Glutamatergic neuron (in vitro differentiated cells): ENCODE measurements around the gene FHOD3. TPM values are rescaled to one million over a fixed set of nuclear protein-coding genes. Genes with fewer than 3 reads are reported as not detected.

Experiments
- DNase-seq: peaks from one replicate; pipeline ENCODE4 v3.0.0; 2022
- H3K27ac Mint-ChIP-seq: one replicate; pipeline ENCODE4 v1.8.0; 2020; ENCODE audit warnings: mild to moderate bottlenecking, mixed read lengths, inconsistent platforms; ENCODE audit not compliant: unreplicated experiment
- H3K27me3 Mint-ChIP-seq: one replicate; pipeline ENCODE4 v1.8.0; 2020; ENCODE audit warnings: mild to moderate bottlenecking, moderate library complexity, mixed read lengths, inconsistent platforms; ENCODE audit not compliant: unreplicated experiment
- H3K36me3 Mint-ChIP-seq: one replicate; pipeline ENCODE4 v1.8.0; 2020; ENCODE audit warnings: mild to moderate bottlenecking, mixed read lengths, inconsistent platforms; ENCODE audit not compliant: unreplicated experiment
- H3K4me1 Mint-ChIP-seq: one replicate; pipeline ENCODE4 v1.8.0; 2020; ENCODE audit warnings: mild to moderate bottlenecking, low read depth, mixed read lengths, inconsistent platforms; ENCODE audit not compliant: unreplicated experiment
- H3K4me3 Mint-ChIP-seq: one replicate; pipeline ENCODE4 v1.8.0; 2020; ENCODE audit warnings: mild to moderate bottlenecking, mixed read lengths, inconsistent platforms; ENCODE audit not compliant: unreplicated experiment
- H3K9me3 Mint-ChIP-seq: one replicate; pipeline ENCODE4 v1.8.0; 2020; ENCODE audit warnings: mild to moderate bottlenecking, moderate library complexity, mixed read lengths, inconsistent platforms; ENCODE audit not compliant: unreplicated experiment
- total RNA-seq: library from RNA; stranded (reverse); fragmentation: NEBNext Ultra II Directional; extraction: Animal tissue kit (Norgen Biotek cat#: 25700); gene quantifications from one replicate; pipeline ENCODE4 v1.2.1, GENCODE V29; 2021; ENCODE audit not compliant: unreplicated experiment
- TF ChIP-seq, protein P1 (sequence below): fragments of 200-600 bp; sonication (generic); IDR thresholded peaks from one replicate; pipeline ENCODE4 v1.5.0; 2021; ENCODE audit not compliant: partially characterized antibody, unreplicated experiment

Gene FHOD3
- total RNA-seq, 1 donor from 2014 or later: 21.2 TPM

DNA sequence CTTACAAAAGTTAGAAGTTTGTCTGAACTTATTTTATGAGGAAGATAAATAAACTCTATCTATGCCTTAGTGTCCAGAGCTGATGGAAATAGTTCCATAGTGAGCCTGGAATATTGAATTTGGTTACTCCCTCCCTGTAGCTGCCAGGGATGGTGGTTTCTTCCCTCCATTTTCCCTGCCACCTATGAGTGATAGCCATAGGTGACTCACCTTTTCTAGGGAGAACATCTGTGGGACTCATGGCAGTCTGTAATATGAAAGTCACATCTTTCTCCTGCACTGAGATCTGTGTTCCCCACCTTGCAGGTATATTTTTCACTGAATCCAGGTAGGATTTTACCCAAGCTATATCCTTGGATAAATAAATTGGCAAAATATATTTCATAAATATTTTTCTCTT is 382.5 kb downstream of the FHOD3 start:
- DNase-seq: no peak
- Mint-ChIP-seq H3K27me3 (no peaks in the 10 kb centered on the region), H3K4me3 (no peak overlapping the region), H3K27ac (no peak overlapping the region), H3K9me3 (peaks cover 4% of the 10 kb centered on the region), H3K36me3 (peaks cover 16% of the 10 kb centered on the region), H3K4me1 (peaks cover 3% of the 10 kb centered on the region)
- TF ChIP-seq, protein P1, sequence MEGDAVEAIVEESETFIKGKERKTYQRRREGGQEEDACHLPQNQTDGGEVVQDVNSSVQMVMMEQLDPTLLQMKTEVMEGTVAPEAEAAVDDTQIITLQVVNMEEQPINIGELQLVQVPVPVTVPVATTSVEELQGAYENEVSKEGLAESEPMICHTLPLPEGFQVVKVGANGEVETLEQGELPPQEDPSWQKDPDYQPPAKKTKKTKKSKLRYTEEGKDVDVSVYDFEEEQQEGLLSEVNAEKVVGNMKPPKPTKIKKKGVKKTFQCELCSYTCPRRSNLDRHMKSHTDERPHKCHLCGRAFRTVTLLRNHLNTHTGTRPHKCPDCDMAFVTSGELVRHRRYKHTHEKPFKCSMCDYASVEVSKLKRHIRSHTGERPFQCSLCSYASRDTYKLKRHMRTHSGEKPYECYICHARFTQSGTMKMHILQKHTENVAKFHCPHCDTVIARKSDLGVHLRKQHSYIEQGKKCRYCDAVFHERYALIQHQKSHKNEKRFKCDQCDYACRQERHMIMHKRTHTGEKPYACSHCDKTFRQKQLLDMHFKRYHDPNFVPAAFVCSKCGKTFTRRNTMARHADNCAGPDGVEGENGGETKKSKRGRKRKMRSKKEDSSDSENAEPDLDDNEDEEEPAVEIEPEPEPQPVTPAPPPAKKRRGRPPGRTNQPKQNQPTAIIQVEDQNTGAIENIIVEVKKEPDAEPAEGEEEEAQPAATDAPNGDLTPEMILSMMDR: no peak

DNA sequence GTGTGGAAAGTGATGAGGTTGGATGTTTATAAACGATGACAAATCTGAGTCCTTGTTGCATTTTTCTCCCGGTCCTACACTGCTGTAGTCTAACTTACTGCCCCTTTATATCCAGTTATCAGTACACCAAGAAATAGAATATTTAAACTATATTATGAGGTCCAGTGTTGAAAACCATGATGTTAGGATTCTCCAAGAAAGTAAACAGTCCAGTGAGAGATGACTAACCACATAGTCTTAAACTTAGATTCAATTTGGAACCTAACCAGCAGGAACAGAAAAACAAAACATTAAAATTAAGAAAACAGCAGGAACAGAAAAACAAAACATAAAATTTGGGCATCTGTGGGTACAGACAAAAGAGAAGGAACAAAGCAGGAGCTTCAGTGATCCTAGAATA is 388.1 kb downstream of the FHOD3 start:
- DNase-seq: no peak
- peaks cover 6% of the 10 kb centered on the region for H3K36me3 Mint-ChIP-seq
- H3K4me1 Mint-ChIP-seq: peaks cover 3% of the 10 kb centered on the region
- H3K4me3 Mint-ChIP-seq: no peak overlapping the region
- H3K27me3 Mint-ChIP-seq: no peaks in the 10 kb centered on the region
- H3K27ac Mint-ChIP-seq: no peak overlapping the region
- TF ChIP-seq, protein P1: no peak
- H3K9me3 Mint-ChIP-seq: no peaks in the 10 kb centered on the region

DNA sequence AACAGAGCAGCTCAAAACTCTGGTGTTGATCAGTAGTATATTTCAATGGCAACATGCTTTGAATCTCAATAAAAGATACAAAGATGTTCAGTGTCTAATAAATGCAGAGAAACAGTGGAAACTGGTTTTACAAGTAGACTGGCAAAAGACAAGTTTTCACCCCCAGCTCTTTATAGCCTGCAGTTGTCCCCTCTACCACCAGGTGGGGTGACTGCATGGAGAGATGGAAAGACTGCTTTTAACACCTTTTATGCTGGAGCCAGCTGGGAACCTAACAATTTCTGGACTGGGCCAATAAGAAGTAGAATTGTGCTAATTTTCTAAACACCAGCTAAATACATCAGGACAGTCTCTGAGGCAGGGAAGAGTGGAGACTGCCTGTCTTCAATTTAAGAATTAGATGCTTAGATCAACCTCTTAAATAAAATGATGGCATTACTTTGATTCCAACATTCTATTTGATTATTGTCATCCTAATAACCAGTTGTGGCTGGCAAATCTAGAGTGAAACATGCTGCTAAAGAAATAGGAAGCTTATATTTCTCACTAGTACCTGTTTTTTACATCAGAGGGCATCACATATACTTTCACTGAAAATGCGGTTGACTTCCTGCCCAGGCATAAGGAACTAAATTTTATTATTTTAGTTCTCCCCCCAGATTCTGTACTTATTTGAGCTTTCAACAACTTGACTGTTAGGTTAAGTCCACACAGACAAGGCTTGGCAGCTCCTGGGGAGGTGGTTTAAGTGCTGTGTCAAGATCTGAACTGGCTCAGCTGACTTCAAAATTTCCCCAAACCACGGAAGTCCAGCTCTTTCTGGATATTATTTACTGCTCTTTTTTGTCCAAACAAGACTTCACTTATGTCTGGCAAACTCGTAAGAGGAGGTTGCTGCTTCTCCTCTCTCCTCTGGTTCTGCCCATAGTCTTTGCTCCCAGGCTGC is 390.8 kb downstream of the FHOD3 start:
- Mint-ChIP-seq H3K4me3 (no peak overlapping the region), H3K4me1 (peaks cover 2% of the 10 kb centered on the region), H3K36me3 (peaks cover 3% of the 10 kb centered on the region), H3K27ac (no peak overlapping the region), H3K9me3 (peaks cover 3% of the 10 kb centered on the region), H3K27me3 (peaks cover 2% of the 10 kb centered on the region)
- DNase-seq: peak; percentile 80
- TF ChIP-seq, protein P1: peak; percentile 92

DNA sequence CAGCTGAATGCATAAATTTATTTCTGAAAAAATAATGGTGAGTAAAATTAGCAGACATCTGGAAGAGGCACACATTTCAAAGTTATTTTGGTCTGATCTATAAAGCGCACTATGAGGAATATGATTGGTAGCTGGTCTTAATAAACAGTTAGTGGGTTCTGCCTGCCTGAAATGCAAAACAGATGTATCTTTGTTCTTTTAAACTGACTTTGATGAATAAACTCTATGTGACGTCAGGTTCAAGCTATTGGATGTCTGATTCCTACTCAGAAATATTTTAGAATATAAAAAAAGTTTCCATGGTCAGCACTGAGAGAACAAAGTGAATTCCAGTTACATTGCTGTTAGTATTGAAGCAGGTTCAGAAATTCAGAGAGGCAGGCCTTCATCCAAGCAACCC is 394.9 kb downstream of the FHOD3 start:
- Mint-ChIP-seq H3K27me3 (peaks cover 2% of the 10 kb centered on the region), H3K4me3 (no peak overlapping the region), H3K36me3 (no peaks in the 10 kb centered on the region), H3K27ac (no peak overlapping the region), H3K4me1 (peaks cover 15% of the 10 kb centered on the region), H3K9me3 (peaks cover 3% of the 10 kb centered on the region)
- no peak for DNase-seq
- TF ChIP-seq, protein P1: no peak

DNA sequence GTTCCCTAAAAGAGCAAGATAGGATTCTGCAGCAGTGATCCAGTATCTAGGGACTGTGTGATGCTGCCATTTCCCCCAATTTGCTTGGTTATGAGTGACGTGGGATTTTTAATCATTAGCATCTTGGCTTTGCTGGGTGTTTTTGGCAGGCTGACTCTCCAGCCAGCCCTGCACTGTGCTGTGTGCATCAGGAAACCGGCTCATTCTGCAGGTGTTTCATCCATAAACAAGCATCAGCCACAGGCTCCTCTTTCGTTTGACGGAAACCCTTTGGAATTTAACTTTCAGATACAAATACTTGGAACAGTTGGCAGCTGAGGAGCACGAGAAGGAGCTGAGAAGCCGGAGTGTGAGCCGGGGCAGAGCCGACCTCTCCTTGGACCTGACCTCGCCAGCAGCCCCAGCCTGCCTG is 395.4 kb downstream of the FHOD3 start:
- Mint-ChIP-seq H3K36me3 (no peaks in the 10 kb centered on the region), H3K27ac (no peak overlapping the region), H3K27me3 (peaks cover 2% of the 10 kb centered on the region), H3K4me3 (no peak overlapping the region), H3K9me3 (peaks cover 3% of the 10 kb centered on the region), H3K4me1 (peaks cover 15% of the 10 kb centered on the region)
- TF ChIP-seq, protein P1: no peak
- DNase-seq: no peak
